CD14-positive monocyte (primary cell): Measurements from ENCODE around the gene CD80. TPM values are rescaled to one million over a fixed set of nuclear protein-coding genes. Genes with fewer than 3 reads are reported as not detected.
A peak's percentile ranks its signal among the peaks of the same experiment; 100 is the strongest.

Experiments
- DNase-seq, 3 donors: peaks; one replicate each; pipeline ENCODE4 v3.0.0-alpha.2; 2011 to 2022
- H2AFZ ChIP-seq: 2 replicates; pipeline ENCODE4 v1.6.0; 2012; ENCODE audit warnings: mild to moderate bottlenecking, low read depth, low read length, inconsistent platforms; ENCODE audit not compliant: insufficient read depth, poor library complexity, severe bottlenecking
- H3K27ac ChIP-seq, 2 donors: 1 replicate in 1 of 2; 2 replicates in 1 of 2; pipeline ENCODE4 v1.5.1; 2012 to 2013; ENCODE audit warnings: low read length in 2 of 2, control low read depth in 1 of 2, inconsistent platforms in 1 of 2, low read depth in 1 of 2, mild to moderate bottlenecking in 1 of 2
- H3K27me3 ChIP-seq, 2 donors: one replicate each; pipeline versions ENCODE4 v1.6.0 to v1.6.1; 2011 to 2013; ENCODE audit warnings: low read length in 2 of 2; ENCODE audit not compliant: control insufficient read depth in 2 of 2, insufficient read depth in 2 of 2
- H3K36me3 ChIP-seq, 2 donors: replicated peaks in 1 of 2; 1 replicate in 1 of 2; 2 replicates in 1 of 2; pipeline versions ENCODE4 v1.5.1 to v1.6.1; 2012 to 2013; ENCODE audit warnings: low read length in 2 of 2, control low read depth in 1 of 2, inconsistent platforms in 1 of 2, mild to moderate bottlenecking in 1 of 2; ENCODE audit not compliant: insufficient read depth in 2 of 2, control insufficient read depth in 1 of 2
- H3K4me1 ChIP-seq, 2 donors: 1 replicate in 1 of 2; 2 replicates in 1 of 2; pipeline versions ENCODE4 v1.5.1 to v1.6.1; 2012 to 2013; ENCODE audit warnings: low read length in 2 of 2, control low read depth in 1 of 2, inconsistent platforms in 1 of 2, mild to moderate bottlenecking in 1 of 2, moderate library complexity in 1 of 2; ENCODE audit not compliant: insufficient read depth in 2 of 2, control insufficient read depth in 1 of 2
- H3K4me2 ChIP-seq: replicated peaks from 2 replicates; pipeline ENCODE3; 2012; ENCODE audit warnings: low read length, moderate library complexity, mild to moderate bottlenecking; ENCODE audit not compliant: poor library complexity, severe bottlenecking; ENCODE audit errors: extremely low read depth
- H3K4me3 ChIP-seq, 3 experiments: fragments of 200-600 bp in 1 of 3; sonication (generic) in 1 of 3; replicated peaks in 1 of 3; 1 replicate in 2 of 3; 2 replicates in 1 of 3; pipeline ENCODE4 v1.5.1; 2011 to 2013; ENCODE audit warnings: low read length in 3 of 3, mild to moderate bottlenecking in 3 of 3, control low read depth in 2 of 3, low read depth in 2 of 3, inconsistent platforms in 1 of 3, moderate library complexity in 1 of 3
- H3K79me2 ChIP-seq: 2 replicates; pipeline ENCODE4 v1.6.0; 2012; ENCODE audit warnings: mild to moderate bottlenecking, control low read depth, inconsistent platforms, low read length, moderate library complexity; ENCODE audit not compliant: insufficient read depth
- H3K9ac ChIP-seq: 2 replicates; pipeline ENCODE4 v1.6.0; 2017; ENCODE audit warnings: low read length, mild to moderate bottlenecking; ENCODE audit not compliant: insufficient read depth, poor library complexity, severe bottlenecking
- H3K9me3 ChIP-seq, 2 donors: replicated peaks in 1 of 2; 1 replicate in 1 of 2; 2 replicates in 1 of 2; pipeline versions ENCODE4 v1.5.1 to v1.6.1; 2012 to 2013; ENCODE audit warnings: low read length in 2 of 2, control low read depth in 1 of 2; ENCODE audit not compliant: control insufficient read depth in 1 of 2, insufficient read depth in 1 of 2
- H4K20me1 ChIP-seq: 2 replicates; pipeline ENCODE4 v1.6.0; 2012; ENCODE audit warnings: mild to moderate bottlenecking, low read length, control low read depth, moderate library complexity; ENCODE audit not compliant: insufficient read depth
- H3K27ac Mint-ChIP-seq, 7 donors: one replicate each; pipeline ENCODE4 v1.8.0; 2020; ENCODE audit warnings: mild to moderate bottlenecking in 7 of 7, mixed read lengths in 7 of 7, moderate library complexity in 6 of 7, inconsistent platforms in 2 of 7
- H3K27me3 Mint-ChIP-seq, 3 donors: one replicate each; pipeline ENCODE4 v1.8.0; 2021 to 2022; ENCODE audit warnings: low read depth in 3 of 3, mild to moderate bottlenecking in 3 of 3, mixed read lengths in 3 of 3, moderate library complexity in 3 of 3, inconsistent platforms in 1 of 3
- H3K36me3 Mint-ChIP-seq, 2 donors: one replicate each; pipeline ENCODE4 v1.8.0; 2020; ENCODE audit warnings: mixed read lengths in 2 of 2, inconsistent platforms in 1 of 2, mild to moderate bottlenecking in 1 of 2
- H3K4me1 Mint-ChIP-seq: one replicate; pipeline ENCODE4 v1.8.0; 2020; ENCODE audit warnings: mild to moderate bottlenecking, mixed read lengths
- H3K4me3 Mint-ChIP-seq, 2 donors: one replicate each; pipeline ENCODE4 v1.8.0; 2020; ENCODE audit warnings: mild to moderate bottlenecking in 2 of 2, mixed read lengths in 2 of 2, moderate library complexity in 1 of 2
- H3K9me3 Mint-ChIP-seq, 7 donors: one replicate each; pipeline ENCODE4 v1.8.0; 2020 to 2022; ENCODE audit warnings: mixed read lengths in 7 of 7, mild to moderate bottlenecking in 6 of 7, moderate library complexity in 6 of 7, inconsistent platforms in 2 of 7
- CTCF ChIP-seq: fragments of 200-600 bp; IDR thresholded peaks from one replicate; pipeline ENCODE4 v1.8.0; 2022; ENCODE audit warnings: antibody characterized with exemption, mild to moderate bottlenecking
- WGBS: methylation state at CpG from one replicate; pipeline ENCODE4 v1.1.5; 2013; ENCODE audit warnings: missing lambda C conversion rate; ENCODE audit not compliant: insufficient coverage; 5-methylcytosine and 5-hydroxymethylcytosine counted together
- intact Hi-C, 2 donors: fragments of 100-400 bp; cut with micrococcal nuclease; formaldehyde crosslinking; loops; one replicate each; pipeline versions ENCODE4 v1.15.0 to v1.15.1; 2023
- polyA plus RNA-seq, 3 donors: library from polyadenylated mRNA; depleted of rRNA in 1 of 3; unstranded in 2 of 3; stranded (reverse) in 1 of 3; fragments of 300-500 nt in 2 of 3; fragments of >200 nt in 1 of 3; fragmentation: Illumina TruSeq in 2 of 3; gene quantifications; 1 replicate in 2 of 3; 2 replicates in 1 of 3; pipeline ENCODE4 v1.2.3, GENCODE V29; 2012 to 2021

Gene CD80
- polyA plus RNA-seq, 3 donors: 0.47 to 0.87 (median 0.47) TPM

- peak overlapping the region; percentile 87 to 95 (median 94) for H3K27ac Mint-ChIP-seq
- peaks cover 0 to 4% (median 0%) of the 10 kb centered on the region in 3 donors for H3K27me3 Mint-ChIP-seq
- Histone ChIP-seq H3K4me1 (peaks cover 60% of the 10 kb centered on the region in 2 donors), H3K36me3 (no peaks in the 10 kb centered on the region), H3K9ac (no peak overlapping the region), H2AFZ (no peak overlapping the region), H3K4me3 (peak overlapping the region in 1 of 3 experiments; percentile 49), H4K20me1 (no peaks in the 10 kb centered on the region), H3K27me3 (no peaks in the 10 kb centered on the region), H3K27ac (peak overlapping the region; percentile 2 to 84), H3K9me3 (peaks cover 0 to 7% of the 10 kb centered on the region in 2 donors), H3K79me2 (no peaks in the 10 kb centered on the region), H3K4me2 (peak overlapping the region; percentile 62)
- peaks cover 10 to 22% of the 10 kb centered on the region in 2 donors for H3K36me3 Mint-ChIP-seq
- peak; percentile 73 to 90 (median 90) for DNase-seq
- no peak for TF ChIP-seq CTCF
- H3K9me3 Mint-ChIP-seq: peaks cover 0 to 11% (median 5%) of the 10 kb centered on the region in 7 donors
- peaks cover 57% of the 10 kb centered on the region for H3K4me1 Mint-ChIP-seq
- WGBS: 0% methylated on average over 1 of the region's 3 CpGs
- intact Hi-C loops: loop anchor here (2.0 to 10.0 kb wide), 2 partner anchors 51 to 57 kb away; no protein-coding TSS in a partner anchor
- peak overlapping the region in 1 of 2 donors; percentile 66 for H3K4me3 Mint-ChIP-seq
Measured at GRCh38 chr3:119588112-119588511, 28.7 kb upstream of the CD80 start.

DNA sequence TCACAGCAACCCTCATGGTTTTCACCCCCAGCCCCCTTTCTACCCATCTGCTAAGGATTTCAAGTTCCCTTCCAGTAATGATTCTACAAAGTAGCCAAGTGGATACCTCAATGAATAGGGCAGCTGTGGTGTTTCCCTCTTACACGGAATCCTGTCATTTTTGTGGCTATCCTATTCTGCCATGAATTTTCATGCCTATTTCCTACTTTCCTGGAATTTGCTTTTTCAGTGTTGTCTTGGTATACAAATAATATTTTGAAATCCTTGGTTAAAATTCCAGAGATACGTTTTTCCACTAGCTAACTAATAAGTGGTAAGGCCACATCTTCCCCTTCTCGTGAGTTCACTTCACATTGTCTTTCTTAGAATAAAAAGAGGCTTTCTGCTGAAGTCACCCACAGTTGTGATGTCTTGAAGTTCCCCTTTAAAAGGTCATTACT lies 27.3 kb upstream of the CD80 start:
- peaks cover 63% of the 10 kb centered on the region for H3K4me1 Mint-ChIP-seq
- H3K4me2 ChIP-seq: no peak overlapping the region
- no peaks in the 10 kb centered on the region for H3K27me3 ChIP-seq
- peaks cover 0 to 4% (median 0%) of the 10 kb centered on the region in 3 donors for H3K27me3 Mint-ChIP-seq
- peak overlapping the region in 4 of 7 donors; percentile 25 to 92 (median 70) for H3K27ac Mint-ChIP-seq
- H3K27ac ChIP-seq: peak overlapping the region in 1 of 2 donors; percentile 84
- H3K4me3 Mint-ChIP-seq: no peak overlapping the region
- TF ChIP-seq CTCF: no peak
- no peaks in the 10 kb centered on the region for H3K79me2 ChIP-seq
- peaks cover 0 to 11% (median 5%) of the 10 kb centered on the region in 7 donors for H3K9me3 Mint-ChIP-seq
- peaks cover 60 to 63% of the 10 kb centered on the region in 2 donors for H3K4me1 ChIP-seq
- no peak overlapping the region for H3K9ac ChIP-seq
- H2AFZ ChIP-seq: no peak overlapping the region
- no CpG with 5 or more reads among the region's 3 CpGs for WGBS
- H3K36me3 Mint-ChIP-seq: peaks cover 20 to 34% of the 10 kb centered on the region in 2 donors
- peaks cover 0 to 7% of the 10 kb centered on the region in 2 donors for H3K9me3 ChIP-seq
- DNase-seq: peak in 1 of 3 donors; percentile 28
- intact Hi-C loops: loop anchor here (1.0 to 10.0 kb wide), 2 partner anchors 7 to 58 kb away; partner anchors contain the start of gene ADPRH (in 1 of the 2)
- H3K36me3 ChIP-seq: no peaks in the 10 kb centered on the region
- no peaks in the 10 kb centered on the region for H4K20me1 ChIP-seq
- H3K4me3 ChIP-seq: no peak overlapping the region
